Measurements from ENCODE around the gene ADAMTS8. TPM values are rescaled to one million over a fixed set of nuclear protein-coding genes. Genes with fewer than 3 reads are reported as not detected.

ADAMTS8 gene, protein sequence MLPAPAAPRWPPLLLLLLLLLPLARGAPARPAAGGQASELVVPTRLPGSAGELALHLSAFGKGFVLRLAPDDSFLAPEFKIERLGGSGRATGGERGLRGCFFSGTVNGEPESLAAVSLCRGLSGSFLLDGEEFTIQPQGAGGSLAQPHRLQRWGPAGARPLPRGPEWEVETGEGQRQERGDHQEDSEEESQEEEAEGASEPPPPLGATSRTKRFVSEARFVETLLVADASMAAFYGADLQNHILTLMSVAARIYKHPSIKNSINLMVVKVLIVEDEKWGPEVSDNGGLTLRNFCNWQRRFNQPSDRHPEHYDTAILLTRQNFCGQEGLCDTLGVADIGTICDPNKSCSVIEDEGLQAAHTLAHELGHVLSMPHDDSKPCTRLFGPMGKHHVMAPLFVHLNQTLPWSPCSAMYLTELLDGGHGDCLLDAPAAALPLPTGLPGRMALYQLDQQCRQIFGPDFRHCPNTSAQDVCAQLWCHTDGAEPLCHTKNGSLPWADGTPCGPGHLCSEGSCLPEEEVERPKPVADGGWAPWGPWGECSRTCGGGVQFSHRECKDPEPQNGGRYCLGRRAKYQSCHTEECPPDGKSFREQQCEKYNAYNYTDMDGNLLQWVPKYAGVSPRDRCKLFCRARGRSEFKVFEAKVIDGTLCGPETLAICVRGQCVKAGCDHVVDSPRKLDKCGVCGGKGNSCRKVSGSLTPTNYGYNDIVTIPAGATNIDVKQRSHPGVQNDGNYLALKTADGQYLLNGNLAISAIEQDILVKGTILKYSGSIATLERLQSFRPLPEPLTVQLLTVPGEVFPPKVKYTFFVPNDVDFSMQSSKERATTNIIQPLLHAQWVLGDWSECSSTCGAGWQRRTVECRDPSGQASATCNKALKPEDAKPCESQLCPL
- total RNA-seq (2022; extraction: Qiagen RNA extraction): 0.37 to 0.66 TPM (median 0.53 TPM) in 5 replicates

GRCh38 chr11:130428316-130429119 lies at the start of gene ADAMTS8:
ADAMTS8 (minus strand) TSS chr11:130428609; CDS start chr11:130428286, 323 bp downstream.

DNA sequence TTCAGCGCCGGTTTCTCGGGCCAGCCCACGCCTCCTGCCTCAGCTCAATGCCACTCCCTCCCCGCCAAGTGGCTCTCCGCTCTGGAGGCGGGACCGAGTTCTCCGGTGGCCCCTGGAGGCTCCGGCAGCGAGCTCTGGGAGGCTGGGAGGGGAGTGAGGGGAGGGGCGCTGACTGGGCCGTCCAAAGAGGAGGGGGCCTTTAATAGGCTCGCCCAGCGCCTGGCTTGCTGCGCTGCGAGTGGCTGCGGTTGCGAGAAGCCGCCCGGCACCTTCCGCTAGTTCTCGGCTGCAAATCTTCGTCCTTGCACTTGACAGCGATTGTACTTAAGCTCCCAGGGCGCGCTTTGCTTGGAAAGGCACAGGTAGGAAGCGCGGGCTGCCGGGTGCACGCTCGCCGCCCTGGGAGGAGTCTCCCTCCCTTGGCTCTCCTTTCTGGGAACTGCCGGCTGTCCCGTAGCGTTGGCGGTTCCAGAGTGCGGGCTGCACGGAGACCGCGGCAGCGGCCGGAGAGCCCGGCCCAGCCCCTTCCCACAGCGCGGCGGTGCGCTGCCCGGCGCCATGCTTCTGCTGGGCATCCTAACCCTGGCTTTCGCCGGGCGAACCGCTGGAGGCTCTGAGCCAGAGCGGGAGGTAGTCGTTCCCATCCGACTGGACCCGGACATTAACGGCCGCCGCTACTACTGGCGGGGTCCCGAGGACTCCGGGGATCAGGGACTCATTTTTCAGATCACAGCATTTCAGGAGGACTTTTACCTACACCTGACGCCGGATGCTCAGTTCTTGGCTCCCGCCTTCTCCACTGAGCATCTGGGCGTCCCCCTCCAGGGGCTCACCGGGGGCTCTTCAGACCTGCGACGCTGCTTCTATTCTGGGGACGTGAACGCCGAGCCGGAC lies 20.3 kb upstream of the ADAMTS8 start, which contains the start of gene ADAMTS15:
Gene ADAMTS15 (plus strand): TSS at position 230 of the 894 bp plus-strand sequence. CDS start 329 bp downstream, at position 559.

Other genes starting within 250 kb of the ADAMTS8 start
- gene ZBTB44, start 113.7 kb downstream of the ADAMTS8 start, total RNA-seq (2022; extraction: Qiagen RNA extraction): 5.1 to 9.4 TPM (median 7.7 TPM) in 5 replicates
- gene ADAMTS15, start 20.0 kb upstream of the ADAMTS8 start, total RNA-seq (2022; extraction: Qiagen RNA extraction): 7.4 to 11.8 TPM (median 9.6 TPM) in 5 replicates

Data from A549 treated with CORT108297 at 1 μM for 4 hours (cell line).